Activated T-helper 9 cell treated with anti-CD3 and anti-CD28 coated beads, Interleukin-2, amount 50 U/mL, for 16 hours (primary cell): Measurements from ENCODE around the gene HNRNPF.
"Not testable (repeated sequence)": the region's sequence is repeated elsewhere in the genome, so short reads cannot be mapped to it uniquely, and the experiment has no call there.

Source experiments
- DNase-seq: peaks from one replicate; pipeline ENCODE4 v3.0.0-alpha.2; 2020; ENCODE audit warnings: low read depth

Gene HNRNPF, protein sequence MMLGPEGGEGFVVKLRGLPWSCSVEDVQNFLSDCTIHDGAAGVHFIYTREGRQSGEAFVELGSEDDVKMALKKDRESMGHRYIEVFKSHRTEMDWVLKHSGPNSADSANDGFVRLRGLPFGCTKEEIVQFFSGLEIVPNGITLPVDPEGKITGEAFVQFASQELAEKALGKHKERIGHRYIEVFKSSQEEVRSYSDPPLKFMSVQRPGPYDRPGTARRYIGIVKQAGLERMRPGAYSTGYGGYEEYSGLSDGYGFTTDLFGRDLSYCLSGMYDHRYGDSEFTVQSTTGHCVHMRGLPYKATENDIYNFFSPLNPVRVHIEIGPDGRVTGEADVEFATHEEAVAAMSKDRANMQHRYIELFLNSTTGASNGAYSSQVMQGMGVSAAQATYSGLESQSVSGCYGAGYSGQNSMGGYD

DNA sequence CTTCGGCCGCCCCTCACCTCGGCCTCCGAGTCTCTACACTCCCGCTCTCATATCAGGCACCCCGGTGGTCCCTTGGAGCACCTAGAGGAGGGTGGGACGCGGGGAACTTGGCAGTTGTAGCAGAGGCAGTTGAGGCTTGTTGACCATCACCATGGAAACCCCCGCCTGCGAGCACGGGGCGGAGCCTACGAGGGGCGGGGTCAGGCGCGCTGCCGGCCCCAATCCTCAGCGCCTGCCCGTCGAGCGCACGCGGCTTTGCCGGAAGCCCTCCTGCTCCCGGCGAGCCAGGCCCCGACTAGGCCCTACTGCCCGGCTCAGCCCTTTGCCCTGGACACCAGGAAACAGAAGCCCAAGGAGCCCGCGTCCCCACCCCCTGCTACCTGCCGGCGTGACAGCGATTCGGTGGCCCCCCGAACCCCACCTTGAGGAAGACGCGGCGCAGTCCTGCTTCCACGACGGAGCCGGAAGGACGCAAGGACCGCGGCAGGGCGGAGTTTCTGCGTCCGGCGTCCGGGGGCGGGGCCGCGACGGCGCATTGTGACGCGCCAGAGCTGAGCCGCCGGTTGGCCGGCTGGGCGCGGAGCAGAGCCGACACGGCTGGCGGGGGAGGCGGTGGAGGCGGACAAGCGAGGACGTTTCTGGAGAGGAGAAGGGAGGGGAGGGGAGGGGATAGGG is at the start of gene HNRNPF:
TSS of gene HNRNPF (minus strand) at position 477 of the 675 bp plus-strand sequence. CDS start 21,302 bp downstream, outside the sequence.
- DNase-seq = peak; percentile 91

GRCh38 chr10:43458227-43458626 is 49.2 kb upstream of the HNRNPF start:
- DNase-seq = no peak

DNA sequence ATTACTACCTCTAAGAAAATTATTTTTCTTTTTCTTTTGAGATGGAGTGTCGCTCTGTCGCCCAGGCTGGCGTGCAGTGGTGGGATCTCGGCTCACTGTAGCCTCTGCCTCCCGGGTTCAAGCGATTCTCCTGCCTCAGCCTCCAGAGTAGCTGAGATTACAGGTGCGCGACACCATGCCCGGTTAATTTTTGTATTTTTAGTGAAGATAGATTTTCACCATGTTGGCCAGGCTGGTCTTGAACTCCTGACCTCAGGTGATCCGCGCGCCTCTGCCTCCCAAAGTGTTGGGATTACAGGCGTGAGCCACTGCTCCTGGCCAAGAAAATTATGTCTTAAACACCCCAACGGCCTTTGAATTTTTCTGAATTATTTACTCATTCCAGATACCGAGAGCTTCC is 47.6 kb upstream of the HNRNPF start:
- not testable (repeated sequence) for DNase-seq

DNA sequence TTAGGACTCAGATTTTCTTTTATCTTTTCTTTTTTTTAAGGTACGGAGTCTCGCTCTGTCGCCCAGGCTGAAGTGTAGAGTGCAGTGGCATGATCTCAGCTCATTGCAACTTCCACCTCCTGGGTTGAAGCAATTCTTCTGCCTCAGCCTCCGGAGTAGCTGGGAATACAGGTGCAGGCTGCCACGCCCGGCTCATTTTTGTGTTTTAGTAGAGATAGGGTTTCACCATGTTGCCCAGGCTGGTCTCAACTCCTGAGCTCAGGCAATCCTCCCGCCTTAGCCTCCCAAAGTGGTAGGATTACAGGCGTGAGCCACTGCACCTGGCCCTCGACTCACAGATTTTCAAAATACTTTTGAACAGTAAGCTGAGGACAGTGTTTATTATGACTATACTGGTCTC is 45.0 kb upstream of the HNRNPF start:
- not testable (repeated sequence) for DNase-seq

GRCh38 chr10:43453266-43453831 is 44.4 kb upstream of the HNRNPF start:
- DNase-seq = no peak

DNA sequence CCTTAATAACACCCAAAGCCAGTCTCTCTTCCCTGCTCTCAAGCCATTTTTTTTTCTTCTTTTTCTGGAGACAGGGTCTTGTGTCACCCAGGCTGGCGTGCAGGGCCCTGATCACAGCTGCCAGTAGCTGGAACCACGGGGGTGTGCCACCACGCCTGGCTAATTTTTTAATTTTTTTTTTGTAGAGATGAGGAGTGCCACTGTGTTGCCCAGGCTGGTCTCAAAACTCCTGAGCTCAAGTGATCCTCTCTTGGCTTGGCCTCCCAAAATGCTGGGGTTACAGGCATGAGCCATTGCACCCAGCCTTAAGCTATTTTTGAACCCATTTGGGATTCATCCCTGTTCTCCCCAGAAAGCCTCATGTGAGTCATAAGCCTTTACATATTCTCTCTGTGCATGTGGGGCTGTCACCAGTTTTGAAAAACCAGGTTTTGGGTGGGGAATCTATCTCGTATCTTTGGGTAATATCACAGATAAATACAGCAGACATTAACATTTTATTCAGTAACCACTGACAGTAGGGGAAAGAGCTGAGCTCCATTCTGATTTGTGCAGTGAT is 43.4 kb upstream of the HNRNPF start:
- no peak for DNase-seq

DNA sequence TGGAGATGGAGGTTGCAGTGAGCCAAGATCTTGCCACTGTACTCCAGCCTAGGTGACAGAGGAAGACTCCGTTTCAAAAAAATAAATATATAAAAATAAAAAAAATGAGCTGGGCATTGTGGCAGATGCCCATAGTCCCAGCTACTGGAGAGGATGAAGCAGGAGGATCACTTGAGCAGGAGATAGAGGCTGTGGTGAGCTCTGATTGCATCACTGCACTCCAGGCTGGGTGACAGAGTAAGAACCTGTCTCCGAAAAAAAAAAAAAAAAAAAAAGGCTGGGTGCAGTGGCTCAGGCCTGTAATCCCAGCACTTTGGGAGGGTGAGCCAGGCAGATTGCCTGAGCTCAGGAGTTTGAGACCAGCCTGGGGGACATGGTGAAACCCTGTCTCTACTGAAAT is 39.8 kb upstream of the HNRNPF start:
- DNase-seq = no peak

- DNase-seq = not testable (repeated sequence)
Observed at GRCh38 chr10:43446219-43447017, 37.4 kb upstream of the HNRNPF start.

- no peak for DNase-seq
Observed at GRCh38 chr10:43444897-43445466, 36.0 kb upstream of the HNRNPF start.

DNA sequence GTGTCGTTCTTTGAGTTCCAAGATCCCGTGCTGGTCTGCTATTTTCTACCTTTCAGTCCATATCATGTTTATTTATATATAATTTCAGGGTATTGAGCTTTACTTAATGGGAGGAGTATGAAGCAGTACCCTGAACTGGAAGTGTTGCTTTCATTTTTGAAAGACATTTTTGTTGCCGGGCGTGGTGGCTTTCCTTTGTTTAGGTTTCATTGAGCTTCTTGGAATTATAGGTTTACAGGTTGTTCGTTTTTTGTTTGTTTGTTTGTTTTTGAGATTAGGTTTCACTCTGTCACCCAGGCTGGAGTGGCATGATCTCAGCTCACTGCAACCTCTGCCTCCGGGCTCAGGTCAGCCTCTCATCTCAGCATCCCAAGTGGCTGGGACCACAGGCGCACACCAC is 35.3 kb upstream of the HNRNPF start:
- DNase-seq = no peak

- no peak for DNase-seq
Observed at GRCh38 chr10:43440463-43441134, 31.6 kb upstream of the HNRNPF start.

GRCh38 chr10:43437141-43437870 is 28.3 kb upstream of the HNRNPF start:
- no peak for DNase-seq

DNA sequence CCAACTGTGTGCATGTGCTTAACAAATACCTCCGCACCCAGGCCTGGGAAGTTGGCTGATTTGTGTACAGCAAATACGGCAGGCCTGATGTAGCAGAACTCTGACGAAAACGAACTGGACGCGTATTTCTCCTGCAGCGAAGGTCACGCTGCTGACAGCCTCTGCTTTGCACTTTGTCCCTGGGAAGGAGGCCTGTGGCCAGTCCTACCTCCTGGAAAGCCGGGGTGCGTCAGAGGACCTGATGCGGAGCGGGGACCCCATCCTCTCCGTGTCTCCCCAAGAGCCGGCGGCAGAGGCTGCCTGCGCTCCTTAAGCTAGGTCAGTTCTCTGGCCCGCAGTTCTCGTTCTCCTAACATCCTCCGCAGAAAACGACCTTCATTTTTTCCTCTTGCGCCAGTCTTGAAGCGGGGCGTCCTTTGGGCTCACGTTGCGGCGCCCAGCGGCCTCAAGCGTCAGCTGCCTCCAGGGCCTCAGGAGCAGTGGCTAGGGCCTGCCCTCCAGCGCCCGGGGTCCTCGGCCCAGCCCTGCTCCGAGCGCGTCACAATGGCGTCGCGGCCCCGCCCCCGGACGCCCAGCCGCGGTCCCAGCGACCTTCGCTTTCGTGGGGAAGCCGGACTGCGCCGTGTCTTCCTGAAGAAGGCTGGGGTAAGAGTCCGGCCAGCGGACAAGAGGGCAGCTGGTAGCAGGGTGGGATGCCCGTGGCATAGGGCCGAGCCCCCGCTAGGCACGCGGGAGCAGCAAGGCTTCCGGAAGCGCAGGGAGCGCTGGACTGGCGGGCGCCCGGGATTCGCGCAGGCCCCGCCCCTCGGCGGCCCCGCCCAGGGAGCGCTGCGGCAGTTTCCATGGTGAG is 27.5 kb upstream of the HNRNPF start, which contains the start of gene ZNF487:
TSS of gene ZNF487 (plus strand) at position 821 of the 850 bp plus-strand sequence. CDS start 38,703 bp downstream, outside the sequence.
- DNase-seq = peak; percentile 80

- DNase-seq = no peak
Observed at GRCh38 chr10:43430926-43431663, 22.1 kb upstream of the HNRNPF start.

GRCh38 chr10:43427166-43427825 is 18.3 kb upstream of the HNRNPF start:
- peak; percentile 32 for DNase-seq

DNA sequence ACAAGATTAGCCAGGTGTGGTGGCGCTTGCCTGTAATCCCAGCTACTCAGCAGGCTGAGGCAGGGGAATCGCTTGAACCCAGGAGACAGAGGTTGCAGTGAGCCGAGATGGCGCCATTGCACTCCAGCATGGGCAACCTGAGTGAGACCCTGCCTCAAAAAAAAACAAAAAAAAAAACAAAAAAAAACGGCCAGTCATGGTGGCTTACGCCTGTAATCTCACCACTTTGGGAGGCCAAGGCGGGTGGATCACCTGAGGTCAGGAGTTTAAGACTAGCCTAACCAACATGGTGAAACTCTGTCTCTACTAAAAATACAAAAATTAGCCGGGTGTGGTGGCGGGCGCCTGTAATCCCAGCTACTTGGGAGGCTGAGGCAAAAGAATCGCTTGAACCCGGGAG is 17.5 kb upstream of the HNRNPF start:
- not testable (repeated sequence) for DNase-seq

GRCh38 chr10:43424416-43424815 is 15.4 kb upstream of the HNRNPF start:
- no peak for DNase-seq

GRCh38 chr10:43421944-43422343 is 13.0 kb upstream of the HNRNPF start:
- DNase-seq = not testable (repeated sequence)
